ENCODE data around the gene LRRC46. TPM values are rescaled to one million over a fixed set of nuclear protein-coding genes. Genes with fewer than 3 reads are reported as not detected.

The LRRC46 gene
- total RNA-seq, 4 donors from 2014 or later = 0.14 to 1.5 (median 0.76) TPM

DNA sequence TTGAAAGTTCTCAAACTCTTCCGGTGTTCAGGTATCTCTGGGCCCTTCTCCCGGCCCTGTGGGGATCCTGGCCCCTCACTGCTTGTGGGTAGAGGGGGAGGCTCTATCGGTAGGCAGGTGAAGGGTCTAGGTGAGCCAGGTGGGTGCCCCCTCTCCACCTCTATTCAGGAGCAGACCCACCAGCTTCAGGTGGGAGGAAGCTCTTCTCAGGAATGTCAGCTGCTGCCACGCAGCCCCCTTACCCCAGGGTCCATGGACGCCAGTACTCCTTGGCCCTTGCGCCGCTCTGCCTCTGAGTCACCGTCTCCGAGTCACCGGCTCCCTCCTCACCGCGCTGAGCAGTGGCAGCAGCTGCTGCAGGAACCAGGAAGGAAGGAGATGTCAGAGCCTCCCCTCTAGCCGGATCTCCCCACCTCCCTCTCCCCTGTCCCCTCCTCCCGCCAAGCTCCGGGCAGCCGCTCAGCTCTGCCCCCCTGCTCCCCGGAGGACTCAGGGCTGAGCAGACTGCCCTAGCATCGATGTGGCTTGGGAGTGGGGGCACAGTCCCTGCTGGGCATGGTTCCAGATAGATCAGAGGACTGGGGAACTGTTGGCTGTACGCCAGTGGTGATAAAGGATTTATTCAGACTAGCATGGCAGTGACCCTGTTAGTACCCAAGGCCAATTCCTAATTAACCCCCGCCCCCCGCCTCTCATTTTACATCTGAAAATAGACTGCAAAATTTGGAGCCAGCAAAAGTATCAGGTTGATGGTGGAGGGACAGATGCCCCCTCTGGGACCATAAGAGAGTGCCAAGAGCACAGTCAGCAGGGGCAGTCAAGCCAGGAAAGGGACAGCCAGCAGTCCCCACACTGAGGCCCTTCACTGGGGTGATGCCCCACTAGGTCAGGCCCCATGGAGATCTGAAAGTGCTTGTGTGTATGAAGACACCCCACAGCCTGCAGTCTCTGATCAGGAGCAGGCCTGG lies 9.8 kb upstream of the LRRC46 start, which contains the start of gene OSBPL7:
OSBPL7 (minus strand) TSS at position 371 of the 968 bp plus-strand sequence. CDS start 1,516 bp downstream, outside the sequence.
- Histone ChIP-seq H3K36me3 (no peaks in the 10 kb centered on the region), H3K4me1 (peaks cover 0 to 13% of the 10 kb centered on the region in 2 donors), H3K4me3 (peak within 1 kb of the TSS; percentile 42 to 50), H3K27ac (peak within 1 kb of the TSS; percentile 36 to 50), H3K27me3 (no peaks in the 10 kb centered on the region), H3K9me3 (no peaks in the 10 kb centered on the region)
- intact Hi-C loops (cut with DNase I; ENCODE audit: low total_unique reads) = no loop called here
- DNase-seq = peak; percentile 59 to 75
- TF ChIP-seq, protein P1, sequence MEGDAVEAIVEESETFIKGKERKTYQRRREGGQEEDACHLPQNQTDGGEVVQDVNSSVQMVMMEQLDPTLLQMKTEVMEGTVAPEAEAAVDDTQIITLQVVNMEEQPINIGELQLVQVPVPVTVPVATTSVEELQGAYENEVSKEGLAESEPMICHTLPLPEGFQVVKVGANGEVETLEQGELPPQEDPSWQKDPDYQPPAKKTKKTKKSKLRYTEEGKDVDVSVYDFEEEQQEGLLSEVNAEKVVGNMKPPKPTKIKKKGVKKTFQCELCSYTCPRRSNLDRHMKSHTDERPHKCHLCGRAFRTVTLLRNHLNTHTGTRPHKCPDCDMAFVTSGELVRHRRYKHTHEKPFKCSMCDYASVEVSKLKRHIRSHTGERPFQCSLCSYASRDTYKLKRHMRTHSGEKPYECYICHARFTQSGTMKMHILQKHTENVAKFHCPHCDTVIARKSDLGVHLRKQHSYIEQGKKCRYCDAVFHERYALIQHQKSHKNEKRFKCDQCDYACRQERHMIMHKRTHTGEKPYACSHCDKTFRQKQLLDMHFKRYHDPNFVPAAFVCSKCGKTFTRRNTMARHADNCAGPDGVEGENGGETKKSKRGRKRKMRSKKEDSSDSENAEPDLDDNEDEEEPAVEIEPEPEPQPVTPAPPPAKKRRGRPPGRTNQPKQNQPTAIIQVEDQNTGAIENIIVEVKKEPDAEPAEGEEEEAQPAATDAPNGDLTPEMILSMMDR (IDR thresholded peaks at IDR 0.05) = peak in 2 of 4 experiments; percentile 33 to 40
- TF ChIP-seq POLR2A (IDR thresholded peaks at IDR 0.05) = no peak

DNA sequence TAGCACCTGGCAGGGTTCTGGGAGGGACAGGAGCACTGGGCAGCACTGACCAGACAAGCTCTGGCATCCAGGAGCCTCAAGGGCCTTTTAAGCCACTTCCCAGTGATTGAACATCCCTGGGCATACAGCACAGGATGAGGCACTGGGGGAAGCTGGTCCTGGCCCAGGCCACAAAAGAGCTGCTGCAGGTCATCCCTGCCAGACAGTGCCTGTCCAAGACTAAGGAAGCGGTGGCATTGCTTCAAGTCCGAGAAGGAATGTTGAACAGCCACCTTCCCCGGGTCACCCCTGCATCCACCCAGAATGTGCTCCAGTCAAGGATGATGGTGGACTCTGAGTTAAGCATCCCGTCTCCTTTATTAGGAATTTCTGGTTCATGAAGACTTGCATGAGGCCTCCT lies 8.7 kb upstream of the LRRC46 start:
- Histone ChIP-seq H3K27ac (no peak overlapping the region), H3K4me1 (peaks cover 0 to 13% of the 10 kb centered on the region in 2 donors), H3K4me3 (no peak overlapping the region), H3K36me3 (no peaks in the 10 kb centered on the region), H3K27me3 (no peaks in the 10 kb centered on the region), H3K9me3 (no peaks in the 10 kb centered on the region)
- intact Hi-C loops (cut with DNase I; ENCODE audit: low total_unique reads) = no loop called here
- TF ChIP-seq, protein P1 (IDR thresholded peaks at IDR 0.05) = no peak
- TF ChIP-seq POLR2A (IDR thresholded peaks at IDR 0.05) = no peak
- DNase-seq = no peak

DNA sequence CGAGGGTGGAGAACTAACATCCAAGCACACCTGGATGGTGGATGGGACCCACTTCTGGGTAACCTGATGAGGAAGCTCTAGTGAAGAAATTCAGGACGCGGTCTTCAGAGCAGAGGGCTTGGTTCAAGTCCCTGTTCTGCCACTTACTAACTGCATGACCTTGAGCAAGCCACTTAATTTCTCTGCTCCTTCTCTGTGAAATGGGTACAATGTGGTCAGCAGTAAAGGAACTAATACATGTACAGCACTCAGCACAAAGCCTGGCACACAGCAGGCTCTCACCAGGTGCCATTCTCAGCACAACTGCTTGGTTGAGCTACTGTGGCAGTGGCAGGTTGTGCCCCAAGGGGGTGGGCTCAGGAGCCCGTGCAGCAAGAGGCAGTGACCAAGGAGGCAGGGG lies 8.0 kb upstream of the LRRC46 start:
- H3K4me1 ChIP-seq = peaks cover 0 to 13% of the 10 kb centered on the region in 2 donors
- H3K27me3 ChIP-seq = no peaks in the 10 kb centered on the region
- TF ChIP-seq POLR2A (IDR thresholded peaks at IDR 0.05) = no peak
- TF ChIP-seq, protein P1 (IDR thresholded peaks at IDR 0.05) = no peak
- H3K4me3 ChIP-seq = no peak overlapping the region
- DNase-seq = no peak
- intact Hi-C loops (cut with DNase I; ENCODE audit: low total_unique reads) = no loop called here
- no peaks in the 10 kb centered on the region for H3K36me3 ChIP-seq
- H3K9me3 ChIP-seq = no peaks in the 10 kb centered on the region
- H3K27ac ChIP-seq = no peak overlapping the region

DNA sequence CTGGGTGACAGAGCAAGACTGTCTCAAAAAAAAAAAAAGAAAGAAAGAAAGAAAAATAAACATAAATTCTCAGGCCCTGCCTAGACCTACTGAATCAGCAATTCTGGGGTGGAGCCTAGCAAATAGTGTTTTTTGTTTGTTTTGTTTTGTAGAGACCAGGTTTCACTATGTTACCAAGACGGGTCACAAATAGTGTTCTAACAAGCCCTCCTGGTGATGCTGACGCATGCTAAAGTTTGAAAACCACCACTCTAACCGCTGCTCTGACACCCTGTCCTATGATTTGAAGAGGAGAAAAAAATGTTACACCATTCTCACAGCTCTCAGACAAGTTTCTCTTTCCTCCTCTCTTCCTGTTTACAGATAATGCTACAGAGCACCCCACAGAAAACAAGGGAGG lies 1.6 kb upstream of the LRRC46 start:
- no peaks in the 10 kb centered on the region for H3K36me3 ChIP-seq
- no peaks in the 10 kb centered on the region for H3K4me1 ChIP-seq
- DNase-seq = no peak
- no peak overlapping the region for H3K27ac ChIP-seq
- intact Hi-C loops (cut with DNase I; ENCODE audit: low total_unique reads) = no loop called here
- H3K9me3 ChIP-seq = no peaks in the 10 kb centered on the region
- no peak overlapping the region for H3K4me3 ChIP-seq
- H3K27me3 ChIP-seq = no peaks in the 10 kb centered on the region
- TF ChIP-seq, protein P1 (IDR thresholded peaks at IDR 0.05) = no peak
- no peak for TF ChIP-seq POLR2A (IDR thresholded peaks at IDR 0.05)

DNA sequence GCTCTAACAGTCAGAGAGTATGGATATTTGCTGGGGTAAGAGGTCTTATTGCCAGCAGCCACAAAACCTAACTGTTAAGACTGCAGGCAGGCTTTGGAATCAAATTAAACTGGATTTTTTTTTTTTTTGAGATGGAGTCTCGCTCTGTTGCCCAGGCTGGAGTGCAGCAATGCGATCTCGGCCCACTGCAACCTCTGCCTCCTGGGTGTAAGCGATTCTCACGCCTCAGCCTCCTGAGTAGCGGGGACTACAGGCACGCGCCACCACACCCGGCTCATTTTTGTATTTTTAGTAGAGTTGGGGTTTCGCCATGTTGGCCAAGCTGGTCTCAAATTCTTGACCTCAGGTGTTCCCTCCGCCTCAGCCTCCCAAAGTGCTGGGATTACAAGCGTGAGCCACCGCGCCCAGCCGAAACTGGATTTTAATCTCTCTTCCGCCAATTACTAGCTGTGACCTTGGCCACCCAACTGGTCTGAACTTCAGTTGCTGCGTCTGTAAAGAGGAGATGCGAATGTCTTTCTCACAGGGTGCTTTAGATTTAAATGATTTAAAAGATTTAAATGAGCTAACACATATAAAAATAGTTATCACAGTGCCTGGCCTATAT lies 971 bp upstream of the LRRC46 start:
- Histone ChIP-seq H3K4me1 (no peaks in the 10 kb centered on the region), H3K27ac (peak overlapping the region; percentile 64 to 73), H3K27me3 (no peaks in the 10 kb centered on the region), H3K36me3 (no peaks in the 10 kb centered on the region), H3K9me3 (no peaks in the 10 kb centered on the region), H3K4me3 (peak overlapping the region; percentile 71 to 73)
- DNase-seq = no peak
- intact Hi-C loops (cut with DNase I; ENCODE audit: low total_unique reads) = no loop called here
- no peak for TF ChIP-seq POLR2A (IDR thresholded peaks at IDR 0.05)
- TF ChIP-seq, protein P1 (IDR thresholded peaks at IDR 0.05) = no peak

Measured in uterus (tissue), 4 donors.